Measurements from ENCODE around the gene ZNF750.

Gene ZNF750

DNA sequence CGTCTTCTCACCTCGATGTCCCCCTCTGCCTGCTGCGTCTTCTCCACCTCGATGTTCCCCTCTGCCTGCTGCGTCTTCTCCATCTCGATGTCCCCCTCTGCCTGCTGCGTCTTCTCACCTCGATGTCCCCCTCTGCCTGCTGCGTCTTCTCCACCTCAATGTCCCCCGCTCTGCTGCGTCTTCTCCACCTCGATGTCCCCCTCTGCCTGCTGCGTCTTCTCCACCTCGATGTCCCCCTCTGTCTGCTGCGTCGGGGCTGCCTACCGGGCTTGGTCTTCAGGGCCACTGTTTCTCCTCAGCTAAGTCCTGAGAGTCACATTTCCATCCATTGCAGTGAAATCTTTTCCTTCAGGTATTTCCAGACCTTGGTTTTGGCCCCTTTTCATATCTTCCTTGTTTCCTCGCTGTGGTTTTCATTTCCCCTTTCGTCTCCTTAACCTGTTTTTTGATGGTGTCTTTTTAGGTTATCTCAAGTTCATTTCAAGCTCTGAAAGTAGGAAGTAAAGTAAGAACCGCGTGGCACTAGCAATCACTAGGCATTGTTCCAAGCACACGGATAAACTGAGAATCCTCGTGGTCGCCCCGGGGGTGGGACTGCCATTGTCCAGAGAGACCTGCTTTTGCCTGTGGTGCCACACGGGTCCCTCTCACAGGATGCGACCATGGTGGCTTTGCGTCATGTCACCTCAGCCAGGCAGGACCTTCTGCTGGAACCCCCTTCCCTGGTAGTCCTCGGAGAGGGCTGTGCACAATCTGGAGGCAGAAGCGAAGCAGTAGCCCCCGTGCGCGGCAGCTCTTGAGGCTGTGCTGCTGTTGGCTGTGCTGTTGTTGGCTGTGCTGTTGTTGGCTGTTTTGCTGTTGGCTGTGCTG, 9.5 kb upstream of the ZNF750 start:
- TF ChIP-seq, protein P1, sequence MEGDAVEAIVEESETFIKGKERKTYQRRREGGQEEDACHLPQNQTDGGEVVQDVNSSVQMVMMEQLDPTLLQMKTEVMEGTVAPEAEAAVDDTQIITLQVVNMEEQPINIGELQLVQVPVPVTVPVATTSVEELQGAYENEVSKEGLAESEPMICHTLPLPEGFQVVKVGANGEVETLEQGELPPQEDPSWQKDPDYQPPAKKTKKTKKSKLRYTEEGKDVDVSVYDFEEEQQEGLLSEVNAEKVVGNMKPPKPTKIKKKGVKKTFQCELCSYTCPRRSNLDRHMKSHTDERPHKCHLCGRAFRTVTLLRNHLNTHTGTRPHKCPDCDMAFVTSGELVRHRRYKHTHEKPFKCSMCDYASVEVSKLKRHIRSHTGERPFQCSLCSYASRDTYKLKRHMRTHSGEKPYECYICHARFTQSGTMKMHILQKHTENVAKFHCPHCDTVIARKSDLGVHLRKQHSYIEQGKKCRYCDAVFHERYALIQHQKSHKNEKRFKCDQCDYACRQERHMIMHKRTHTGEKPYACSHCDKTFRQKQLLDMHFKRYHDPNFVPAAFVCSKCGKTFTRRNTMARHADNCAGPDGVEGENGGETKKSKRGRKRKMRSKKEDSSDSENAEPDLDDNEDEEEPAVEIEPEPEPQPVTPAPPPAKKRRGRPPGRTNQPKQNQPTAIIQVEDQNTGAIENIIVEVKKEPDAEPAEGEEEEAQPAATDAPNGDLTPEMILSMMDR (IDR thresholded peaks at IDR 0.05; ENCODE audit: extremely low read depth, insufficient read depth, missing control alignments), result no peak
- DNase-seq (ENCODE audit: low spot score), result no peak
- in situ Hi-C loops (cut with MboI; ENCODE audit: low pct_unique_long_range_greater_than_20kb, low sequenced_read_pairs, unreplicated experiment), result no loop called here

DNA sequence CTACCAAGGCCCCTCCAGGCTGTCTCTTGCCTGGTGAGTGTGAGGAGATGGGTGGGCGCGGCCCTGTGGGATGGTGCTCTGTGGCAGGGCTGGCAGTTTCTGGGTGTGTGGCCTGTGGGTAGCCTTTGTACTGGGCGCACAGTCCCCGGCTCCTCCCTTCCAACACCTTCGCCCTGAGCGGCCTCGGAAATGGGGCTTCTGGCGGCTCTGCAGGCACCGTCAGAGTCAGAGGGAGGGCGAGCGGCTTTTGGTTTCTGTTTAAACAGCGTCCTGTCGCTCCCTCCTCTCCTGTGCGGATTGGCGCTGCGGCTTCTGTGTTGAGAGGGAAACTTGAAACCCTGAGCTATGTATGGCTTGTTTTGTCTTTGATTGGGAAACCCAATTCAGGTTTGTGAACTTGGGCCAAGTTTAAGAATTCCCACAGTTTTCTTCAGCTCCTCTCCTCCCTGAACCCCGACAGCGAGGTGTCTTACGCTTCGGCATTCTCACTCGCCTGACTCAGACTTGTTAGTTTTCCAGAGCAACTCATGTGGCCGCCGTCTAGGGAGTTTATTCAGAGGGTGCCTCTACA, 8.3 kb upstream of the ZNF750 start:
- in situ Hi-C loops (cut with MboI; ENCODE audit: low pct_unique_long_range_greater_than_20kb, low sequenced_read_pairs, unreplicated experiment), result no loop called here
- TF ChIP-seq, protein P1 (IDR thresholded peaks at IDR 0.05; ENCODE audit: extremely low read depth, insufficient read depth, missing control alignments), result no peak
- no peak for DNase-seq (ENCODE audit: low spot score)

DNA sequence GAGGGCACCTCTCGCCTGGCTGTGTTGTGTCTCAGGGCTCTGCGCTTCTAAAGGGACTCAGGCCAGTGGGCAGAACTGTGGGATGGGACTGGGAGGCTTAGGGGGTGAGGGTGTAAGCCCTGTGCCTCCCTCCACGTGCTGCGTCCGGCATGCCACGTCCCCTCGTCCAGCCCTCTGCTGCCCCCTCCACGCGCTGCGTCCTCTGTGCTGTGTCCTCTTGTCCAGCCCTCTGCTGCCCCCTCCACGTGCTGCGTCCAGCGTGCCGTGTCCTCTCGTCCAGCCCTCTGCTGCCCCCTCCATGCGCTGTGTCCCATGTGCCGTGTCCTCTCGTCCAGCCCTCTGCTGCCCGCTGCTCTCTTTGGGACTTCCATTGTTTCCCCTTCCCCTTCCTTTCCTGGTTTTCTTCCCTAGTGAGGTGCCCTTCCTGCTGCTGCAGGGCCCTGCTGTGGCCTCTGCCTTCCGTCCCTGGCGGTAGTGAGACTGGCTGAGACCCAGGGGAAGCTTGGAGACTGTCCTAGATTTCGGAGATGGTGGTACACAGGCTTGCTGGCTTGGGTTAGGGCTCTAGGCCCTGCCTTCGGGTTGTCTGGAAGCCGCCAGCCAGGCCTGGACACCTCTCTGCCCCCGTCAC, 6.4 kb upstream of the ZNF750 start:
- TF ChIP-seq, protein P1 (IDR thresholded peaks at IDR 0.05; ENCODE audit: extremely low read depth, insufficient read depth, missing control alignments), result no peak
- no peak for DNase-seq (ENCODE audit: low spot score)
- in situ Hi-C loops (cut with MboI; ENCODE audit: low pct_unique_long_range_greater_than_20kb, low sequenced_read_pairs, unreplicated experiment), result no loop called here

DNA sequence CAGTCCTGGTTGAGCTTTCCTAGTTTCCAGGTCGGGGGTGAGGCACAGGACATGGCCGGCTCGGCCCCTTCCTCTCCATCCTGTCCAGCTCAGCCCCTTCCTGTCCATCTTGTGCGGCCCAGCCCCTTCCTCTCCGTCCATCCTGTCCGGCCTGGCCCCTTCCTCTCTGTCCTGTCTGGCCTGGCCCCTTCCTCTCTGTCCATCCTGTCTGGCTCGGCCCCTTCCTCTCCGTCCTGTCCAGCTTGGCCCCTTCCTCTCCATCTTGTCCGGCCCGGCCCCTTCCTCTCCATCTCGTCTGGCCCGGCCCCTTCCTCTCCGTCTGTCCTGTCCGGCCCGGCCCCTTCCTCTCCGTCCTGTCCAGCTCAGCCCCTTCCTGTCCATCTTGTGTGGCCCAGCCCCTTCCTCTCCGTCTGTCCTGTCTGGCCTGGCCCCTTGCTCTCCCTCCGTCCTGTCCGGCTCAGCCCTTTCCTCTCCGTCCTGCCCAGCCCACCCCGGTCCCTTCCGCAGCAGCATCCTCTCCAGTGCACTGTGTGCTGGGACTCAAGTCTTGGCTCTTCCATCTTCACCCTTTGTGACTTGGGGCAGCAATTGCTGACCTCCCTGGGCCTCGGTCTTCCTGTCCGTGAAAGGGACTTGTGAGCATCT, 5.5 kb upstream of the ZNF750 start:
- TF ChIP-seq, protein P1 (IDR thresholded peaks at IDR 0.05; ENCODE audit: extremely low read depth, insufficient read depth, missing control alignments), result no peak
- no peak for DNase-seq (ENCODE audit: low spot score)
- in situ Hi-C loops (cut with MboI; ENCODE audit: low pct_unique_long_range_greater_than_20kb, low sequenced_read_pairs, unreplicated experiment), result no loop called here

DNA sequence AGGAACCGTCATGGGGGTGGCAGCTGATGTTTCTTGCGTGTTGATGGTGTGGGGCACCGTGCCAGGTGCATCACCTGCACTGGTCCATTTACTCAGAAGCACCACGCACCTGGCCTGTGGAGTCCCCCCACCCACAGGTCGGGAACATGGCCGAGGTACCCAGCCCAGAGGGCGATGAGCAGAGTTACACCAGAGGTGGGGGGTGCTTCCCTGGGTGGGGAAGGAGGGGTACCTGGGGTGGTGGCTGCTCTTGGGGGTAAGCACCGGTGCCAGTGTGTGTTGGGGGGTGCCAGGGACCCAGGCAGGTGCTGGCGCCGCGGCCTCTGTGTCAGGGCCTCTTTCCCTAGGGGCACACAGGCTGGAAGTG, 5.0 kb upstream of the ZNF750 start:
- TF ChIP-seq, protein P1 (IDR thresholded peaks at IDR 0.05; ENCODE audit: extremely low read depth, insufficient read depth, missing control alignments), result no peak
- in situ Hi-C loops (cut with MboI; ENCODE audit: low pct_unique_long_range_greater_than_20kb, low sequenced_read_pairs, unreplicated experiment), result no loop called here
- no peak for DNase-seq (ENCODE audit: low spot score)

DNA sequence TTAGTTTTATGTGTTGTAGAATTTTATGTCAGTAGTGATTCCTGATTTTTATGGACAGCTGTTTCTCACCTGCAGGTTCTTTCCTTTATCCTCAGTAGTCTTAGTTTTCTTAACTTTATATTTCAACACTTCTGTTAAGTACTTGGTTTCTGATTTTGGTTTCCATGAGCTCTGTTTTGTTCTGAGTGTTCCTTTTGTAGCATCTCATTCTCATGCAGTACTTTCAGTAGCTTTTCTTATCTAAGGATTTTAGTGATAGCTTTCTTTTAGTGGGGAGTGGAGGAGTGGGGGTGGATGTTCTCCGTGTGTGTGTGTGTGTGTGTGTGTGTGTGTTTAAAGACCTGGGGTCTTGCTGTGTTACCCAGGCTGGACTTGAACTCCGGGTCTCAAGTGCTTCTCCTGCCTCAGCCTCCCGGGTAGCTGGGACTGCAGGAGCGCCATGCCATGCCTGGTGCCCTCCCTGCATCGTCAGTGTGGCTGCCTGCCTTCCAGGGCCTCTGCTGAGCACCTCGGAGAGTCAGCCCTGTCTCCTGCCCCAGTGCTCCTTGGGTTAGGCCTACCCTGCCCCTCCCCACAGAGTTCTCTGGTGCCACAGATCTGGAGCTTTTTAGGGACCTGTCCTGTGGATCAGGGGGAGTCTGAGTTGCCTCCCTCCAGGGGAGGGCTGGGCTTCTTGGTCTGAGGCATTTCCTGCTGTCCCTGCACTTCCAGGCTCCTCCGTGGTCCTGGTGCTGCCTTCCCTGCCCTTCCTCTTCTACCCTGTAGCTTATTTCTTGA, 4.3 kb upstream of the ZNF750 start:
- TF ChIP-seq, protein P1 (IDR thresholded peaks at IDR 0.05; ENCODE audit: extremely low read depth, insufficient read depth, missing control alignments), result no peak
- in situ Hi-C loops (cut with MboI; ENCODE audit: low pct_unique_long_range_greater_than_20kb, low sequenced_read_pairs, unreplicated experiment), result no loop called here
- no peak for DNase-seq (ENCODE audit: low spot score)
